Measurements from ENCODE around the gene OBSCN. TPM values are rescaled to one million over a fixed set of nuclear protein-coding genes. Genes with fewer than 3 reads are reported as not detected.

OBSCN gene
- total and polyA plus RNA-seq, 12 donors: 0.90 to 18.0 (median 5.9) TPM

GRCh38 chr1:228282329-228283042, 74.6 kb downstream of the OBSCN start:
- H3K36me3 ChIP-seq (replicated peaks in 1 of 2): no peaks in the 10 kb centered on the region

DNA sequence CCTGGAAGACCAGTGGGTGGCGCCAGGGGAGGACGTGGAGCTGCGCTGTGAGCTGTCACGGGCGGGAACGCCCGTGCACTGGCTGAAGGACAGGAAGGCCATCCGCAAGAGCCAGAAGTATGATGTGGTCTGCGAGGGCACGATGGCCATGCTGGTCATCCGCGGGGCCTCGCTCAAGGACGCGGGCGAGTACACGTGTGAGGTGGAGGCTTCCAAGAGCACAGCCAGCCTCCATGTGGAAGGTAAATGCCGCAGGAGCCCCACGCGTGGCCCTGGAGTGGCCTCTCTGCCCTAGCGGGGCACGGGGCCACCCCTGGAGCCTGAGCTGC, 75.2 kb downstream of the OBSCN start:
- DNase-seq: peak in 3 of 7 donors; percentile 16 to 25 (median 19)
- WGBS, 4 donors: 85 to 89% (median 87%) methylated on average over 12 to 22 of the region's 22 CpGs
- no peak overlapping the region for H3K4me3 ChIP-seq
- H3K27ac ChIP-seq: no peak overlapping the region
- H3K36me3 ChIP-seq (replicated peaks in 1 of 2): no peaks in the 10 kb centered on the region
- H3K27me3 ChIP-seq: no peaks in the 10 kb centered on the region
- TF ChIP-seq POLR2A (IDR thresholded peaks at IDR 0.05): no peak
- TF ChIP-seq, protein P1, sequence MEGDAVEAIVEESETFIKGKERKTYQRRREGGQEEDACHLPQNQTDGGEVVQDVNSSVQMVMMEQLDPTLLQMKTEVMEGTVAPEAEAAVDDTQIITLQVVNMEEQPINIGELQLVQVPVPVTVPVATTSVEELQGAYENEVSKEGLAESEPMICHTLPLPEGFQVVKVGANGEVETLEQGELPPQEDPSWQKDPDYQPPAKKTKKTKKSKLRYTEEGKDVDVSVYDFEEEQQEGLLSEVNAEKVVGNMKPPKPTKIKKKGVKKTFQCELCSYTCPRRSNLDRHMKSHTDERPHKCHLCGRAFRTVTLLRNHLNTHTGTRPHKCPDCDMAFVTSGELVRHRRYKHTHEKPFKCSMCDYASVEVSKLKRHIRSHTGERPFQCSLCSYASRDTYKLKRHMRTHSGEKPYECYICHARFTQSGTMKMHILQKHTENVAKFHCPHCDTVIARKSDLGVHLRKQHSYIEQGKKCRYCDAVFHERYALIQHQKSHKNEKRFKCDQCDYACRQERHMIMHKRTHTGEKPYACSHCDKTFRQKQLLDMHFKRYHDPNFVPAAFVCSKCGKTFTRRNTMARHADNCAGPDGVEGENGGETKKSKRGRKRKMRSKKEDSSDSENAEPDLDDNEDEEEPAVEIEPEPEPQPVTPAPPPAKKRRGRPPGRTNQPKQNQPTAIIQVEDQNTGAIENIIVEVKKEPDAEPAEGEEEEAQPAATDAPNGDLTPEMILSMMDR (IDR thresholded peaks at IDR 0.05): no peak
- intact Hi-C loops (cut with DNase I): no loop called here
- no peaks in the 10 kb centered on the region for H3K4me1 ChIP-seq (replicated peaks in 1 of 2)
- no peaks in the 10 kb centered on the region for H3K9me3 ChIP-seq (replicated peaks in 1 of 3)

More at GRCh38 chr1:228282329-228283042, 74.6 kb downstream of the OBSCN start:
- TF ChIP-seq POLR2A (IDR thresholded peaks at IDR 0.05): no peak
- TF ChIP-seq, protein P1 (IDR thresholded peaks at IDR 0.05): no peak
- Histone ChIP-seq H3K27ac (no peak overlapping the region), H3K27me3 (no peaks in the 10 kb centered on the region), H3K4me3 (no peak overlapping the region), H3K9me3 (replicated peaks in 1 of 3) (no peaks in the 10 kb centered on the region), H3K4me1 (replicated peaks in 1 of 2) (no peaks in the 10 kb centered on the region)
- 85 to 93% (median 90%) methylated on average over 10 to 17 of the region's 17 CpGs for WGBS, 4 donors
- peak in 4 of 7 donors; percentile 28 to 42 (median 38) for DNase-seq
- intact Hi-C loops (cut with DNase I): no loop called here

DNA sequence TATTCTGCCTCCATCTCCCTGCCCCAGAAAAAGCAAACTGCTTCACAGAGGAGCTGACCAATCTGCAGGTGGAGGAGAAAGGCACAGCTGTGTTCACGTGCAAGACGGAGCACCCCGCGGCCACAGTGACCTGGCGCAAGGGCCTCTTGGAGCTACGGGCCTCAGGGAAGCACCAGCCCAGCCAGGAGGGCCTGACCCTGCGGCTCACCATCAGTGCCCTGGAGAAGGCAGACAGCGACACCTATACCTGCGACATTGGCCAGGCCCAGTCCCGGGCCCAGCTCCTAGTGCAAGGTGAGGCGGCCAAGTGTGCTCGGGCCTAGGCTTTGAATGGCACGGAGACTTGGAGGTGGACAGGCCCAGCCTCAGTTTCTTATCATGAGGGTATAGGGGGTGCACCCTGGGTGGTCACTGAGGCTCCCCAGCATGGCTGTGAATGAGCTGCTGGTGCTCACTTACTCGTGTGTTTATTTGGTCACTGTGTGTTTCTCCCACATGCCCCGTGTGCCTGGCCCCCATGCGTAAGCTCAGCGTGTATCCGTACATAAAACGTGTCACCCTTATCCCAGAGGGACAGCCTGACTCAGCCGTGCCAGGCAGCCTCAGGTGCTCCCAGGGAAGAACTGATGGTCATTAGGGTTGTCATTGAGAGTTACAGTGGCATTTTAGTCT, 75.8 kb downstream of the OBSCN start:
- H3K9me3 ChIP-seq (replicated peaks in 1 of 3): no peaks in the 10 kb centered on the region
- H3K36me3 ChIP-seq (replicated peaks in 1 of 2): no peaks in the 10 kb centered on the region
- DNase-seq: peak in 1 of 7 donors; percentile 16
- 90 to 95% (median 92%) methylated on average over 8 to 20 of the region's 20 CpGs for WGBS, 4 donors
- intact Hi-C loops (cut with DNase I): no loop called here
- H3K27ac ChIP-seq: no peak overlapping the region
- H3K4me3 ChIP-seq: no peak overlapping the region
- no peak for TF ChIP-seq POLR2A (IDR thresholded peaks at IDR 0.05)
- TF ChIP-seq, protein P1 (IDR thresholded peaks at IDR 0.05): no peak
- H3K27me3 ChIP-seq: no peaks in the 10 kb centered on the region
- no peaks in the 10 kb centered on the region for H3K4me1 ChIP-seq (replicated peaks in 1 of 2)

DNA sequence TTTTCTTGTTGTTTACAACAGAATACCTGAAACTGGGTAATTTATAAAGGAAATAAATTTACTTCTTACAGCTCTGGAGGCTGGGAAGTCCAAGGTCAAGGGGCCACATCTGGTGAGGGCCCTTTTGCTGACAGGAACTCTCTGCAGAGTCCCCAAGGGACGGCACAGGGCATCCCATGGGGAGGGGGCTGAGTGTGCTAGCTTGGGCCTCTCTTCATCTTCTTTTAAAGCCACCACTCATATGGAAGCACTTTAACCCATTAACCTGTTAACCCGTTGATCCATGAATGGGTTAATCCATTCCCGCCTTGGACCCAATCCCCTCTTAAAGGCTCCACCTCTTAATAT, 76.3 kb downstream of the OBSCN start:
- Histone ChIP-seq H3K27me3 (no peaks in the 10 kb centered on the region), H3K36me3 (replicated peaks in 1 of 2) (no peaks in the 10 kb centered on the region), H3K27ac (no peak overlapping the region), H3K4me1 (replicated peaks in 1 of 2) (no peaks in the 10 kb centered on the region), H3K4me3 (no peak overlapping the region), H3K9me3 (replicated peaks in 1 of 3) (no peaks in the 10 kb centered on the region)
- no peak for DNase-seq
- 70 to 79% (median 75%) methylated on average over 2 to 3 of the region's 3 CpGs for WGBS, 4 donors
- intact Hi-C loops (cut with DNase I): no loop called here
- no peak for TF ChIP-seq POLR2A (IDR thresholded peaks at IDR 0.05)
- TF ChIP-seq, protein P1 (IDR thresholded peaks at IDR 0.05): no peak

Data from adrenal gland (tissue), 12 donors.